ENCODE measurements around the gene SKA3.
"Not testable (repeated sequence)": the region's sequence is repeated elsewhere in the genome, so short reads cannot be mapped to it uniquely, and the experiment has no call there.

GRCh38 chr13:21201456-21202190, 25.3 kb upstream of the SKA3 start:
- TF ChIP-seq POLR2A (IDR thresholded peaks at IDR 0.05); CTCF (IDR thresholded peaks at IDR 0.05 in 4 of 5, conservative IDR thresholded peaks at IDR 0.05 in 1 of 5): not testable (repeated sequence)
